Sciatic nerve (tissue), 2 donors: ENCODE results near the gene SPATA18. TPM values are rescaled to one million over a fixed set of nuclear protein-coding genes. Genes with fewer than 3 reads are reported as not detected.
A peak's percentile ranks its signal among the peaks of the same experiment; 100 is the strongest.
"Not testable (repeated sequence)": the region's sequence is repeated elsewhere in the genome, so short reads cannot be mapped to it uniquely, and the experiment has no call there.

Source experiments
- ATAC-seq: fragments of 200-7000 bp; cut with Tn5 transposase; one replicate; pipeline ENCODE4 v1.9.1; 2020; ENCODE audit warnings: mild to moderate bottlenecking, moderate library complexity
- DNase-seq: peaks from one replicate; pipeline ENCODE4 v3.0.0-alpha.2; 2020; ENCODE audit warnings: low spot score
- intact Hi-C: fragments of 100-400 bp; cut with DNase I; formaldehyde crosslinking; loops from one replicate; pipeline ENCODE4 v1.14.2; 2022
- total RNA-seq: library from RNA; stranded (reverse); fragmentation: NEBNext Ultra II Directional; extraction: Animal tissue kit (Norgen Biotek cat#: 25700); gene quantifications from one replicate; pipeline ENCODE4 v1.2.1, GENCODE V29; 2021
- donor health status: DM: no; HTN: no; CAD: no.
- donor health status: DM: no; HTN: no; CAD: no.

Gene SPATA18
- total RNA-seq, 1 donor from 2014 or later = 10.8 TPM

DNA sequence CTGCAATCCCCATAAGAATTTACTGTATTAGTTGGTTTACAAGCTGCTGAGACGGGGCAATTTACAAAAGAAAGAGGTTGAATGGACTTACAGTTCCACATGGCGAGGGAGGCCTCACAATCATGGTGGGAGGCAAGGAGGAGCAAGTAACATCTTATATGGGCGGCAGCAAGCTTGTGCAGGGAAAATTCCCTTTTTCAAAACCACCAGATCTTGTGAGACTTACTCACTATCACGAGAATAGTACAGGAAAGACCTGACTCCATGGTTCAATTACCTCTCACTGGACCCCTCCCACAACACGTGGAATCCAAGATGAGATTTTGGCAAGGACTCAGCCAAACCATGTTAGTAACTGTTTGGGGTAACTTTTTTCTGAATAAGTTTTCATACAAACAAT is 1.8 kb upstream of the SPATA18 start:
- no peak for ATAC-seq
- intact Hi-C loops = no loop called here
- DNase-seq = no peak

DNA sequence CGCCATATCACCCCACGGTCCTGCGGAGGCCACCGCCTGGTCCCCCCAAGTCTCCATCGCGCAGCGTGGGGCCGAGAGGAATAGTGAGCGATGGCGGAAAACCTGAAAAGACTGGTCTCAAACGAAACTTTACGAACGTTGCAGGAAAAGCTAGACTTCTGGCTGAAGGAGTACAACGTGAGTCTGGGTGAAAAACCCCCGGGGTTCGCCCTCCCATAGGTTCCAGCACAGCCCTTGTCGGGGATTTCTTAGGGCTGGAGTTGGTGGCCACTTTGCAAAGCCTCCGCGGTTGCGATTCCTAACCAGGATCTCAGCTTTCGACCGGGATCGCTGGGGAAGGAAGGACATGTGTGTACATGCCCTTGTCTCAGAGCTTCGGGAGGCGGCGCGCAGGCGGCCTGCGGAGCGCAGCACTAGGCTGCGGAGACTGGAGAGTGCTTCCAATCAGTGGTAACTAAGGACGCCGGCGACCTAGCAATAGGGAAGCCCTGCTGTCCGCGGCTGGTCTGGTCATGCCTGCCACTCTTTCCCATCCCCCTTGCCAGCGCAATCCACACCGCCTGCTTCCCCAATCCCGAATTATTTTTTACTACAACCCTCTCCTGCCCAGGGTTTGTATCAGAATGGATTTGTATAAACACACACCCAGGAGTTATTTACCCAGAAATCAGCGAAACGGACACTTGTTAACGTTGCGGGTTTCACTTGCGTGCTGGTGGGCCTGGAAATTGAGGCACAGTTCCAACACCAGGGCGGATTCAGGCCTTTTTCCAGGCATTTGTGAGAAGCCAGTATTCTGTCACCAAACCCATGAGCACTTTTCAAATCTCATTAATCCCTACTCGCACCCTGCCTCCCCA is 741 bp downstream of the SPATA18 start:
- ATAC-seq = peak; percentile 92
- intact Hi-C loops = no loop called here
- peak; percentile 76 for DNase-seq

DNA sequence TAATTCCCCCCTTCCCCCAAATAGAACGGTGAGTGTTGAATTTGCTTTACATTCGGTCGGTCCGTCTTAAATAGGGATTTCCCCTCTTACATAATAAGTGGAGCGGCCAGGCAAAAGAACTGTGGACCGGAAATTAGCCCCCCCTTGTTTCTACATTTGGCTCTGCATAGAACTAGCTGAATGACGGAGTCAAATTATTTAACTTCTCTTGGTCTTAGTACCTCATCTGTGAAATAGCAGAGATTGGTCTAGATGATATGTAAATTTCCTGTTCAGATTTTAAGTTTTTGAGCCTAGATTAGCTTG is 1.3 kb downstream of the SPATA18 start:
- intact Hi-C loops = no loop called here
- ATAC-seq (no peak), DNase-seq (no peak)

DNA sequence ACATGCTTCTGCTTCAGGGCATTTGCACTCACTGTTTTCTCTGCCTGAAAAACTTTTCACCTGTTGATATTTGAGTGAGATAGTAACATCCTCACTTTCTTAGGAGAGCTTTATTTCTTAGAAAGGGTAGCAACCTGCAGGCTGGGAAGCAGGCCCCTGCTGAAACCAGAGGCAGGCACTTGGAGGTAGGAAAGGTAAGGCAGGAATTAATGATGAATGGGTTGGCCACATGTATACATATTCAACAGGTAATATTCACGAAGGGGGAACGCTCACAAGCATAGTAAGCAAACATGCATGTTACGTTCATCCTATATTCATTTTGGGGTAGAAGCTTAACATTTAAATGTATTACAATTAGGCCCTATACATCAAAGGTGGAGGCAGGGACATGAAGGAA is 3.1 kb downstream of the SPATA18 start:
- DNase-seq (no peak), ATAC-seq (no peak)
- intact Hi-C loops = no loop called here

DNA sequence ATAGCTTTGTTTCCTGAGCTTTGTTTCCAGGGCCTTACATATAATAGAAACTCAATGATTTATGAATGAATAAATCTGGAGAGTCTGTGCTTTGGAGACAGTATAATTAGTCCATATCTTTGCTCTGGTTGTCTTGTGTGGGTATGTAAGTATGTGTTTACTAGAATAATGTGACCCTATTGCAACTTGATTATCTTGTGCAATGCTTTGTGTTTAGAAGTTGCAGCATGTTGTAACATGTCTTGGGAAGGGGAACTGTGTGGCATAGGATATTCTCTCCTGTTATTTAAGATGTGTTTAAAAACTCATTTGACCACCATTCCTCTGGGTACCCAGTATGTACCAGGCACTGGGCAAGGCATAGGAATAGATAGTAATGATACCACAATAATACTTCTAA is 6.1 kb downstream of the SPATA18 start:
- intact Hi-C loops = no loop called here
- ATAC-seq (no peak), DNase-seq (no peak)

DNA sequence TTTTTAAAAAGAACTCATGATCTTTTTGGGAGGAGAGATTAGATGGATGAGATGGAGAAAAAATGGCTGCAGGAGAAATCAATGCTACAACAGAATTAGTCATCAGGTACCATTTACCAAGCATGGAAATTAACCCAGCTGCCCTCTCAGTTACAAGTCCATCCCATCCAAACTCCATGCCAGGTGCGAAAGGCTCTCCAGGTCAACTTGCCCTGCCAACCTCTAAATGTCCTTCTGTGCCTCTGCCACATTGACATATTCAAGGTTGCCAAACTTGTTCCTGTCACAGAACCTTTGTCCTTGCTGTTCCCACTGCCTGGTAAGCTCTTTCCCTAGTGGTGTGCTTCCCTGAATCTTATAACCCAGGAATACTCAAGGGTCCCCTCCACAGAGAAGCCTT is 7.2 kb downstream of the SPATA18 start:
- intact Hi-C loops = no loop called here
- DNase-seq = no peak
- no peak for ATAC-seq

DNA sequence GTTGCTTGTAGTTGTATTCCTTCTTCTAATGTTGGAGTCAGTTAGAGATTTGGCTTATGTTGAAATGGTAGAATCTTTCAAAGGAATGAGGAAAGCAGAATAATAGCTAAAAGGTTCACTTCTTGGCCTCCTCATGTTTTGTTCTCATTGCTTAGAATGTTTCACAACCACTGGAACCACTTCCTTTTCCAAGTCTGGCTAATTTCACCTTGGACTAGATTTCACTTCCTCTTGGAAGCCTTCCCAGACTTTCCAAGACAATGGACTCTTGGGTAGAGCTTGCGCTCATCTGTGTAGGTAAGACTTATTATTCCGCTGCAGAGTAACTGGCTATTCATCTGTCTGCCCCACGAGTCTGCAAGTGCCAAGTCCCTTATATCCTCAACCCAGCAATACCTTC is 8.3 kb downstream of the SPATA18 start:
- DNase-seq (no peak), ATAC-seq (peak; percentile 81)
- intact Hi-C loops = no loop called here

DNA sequence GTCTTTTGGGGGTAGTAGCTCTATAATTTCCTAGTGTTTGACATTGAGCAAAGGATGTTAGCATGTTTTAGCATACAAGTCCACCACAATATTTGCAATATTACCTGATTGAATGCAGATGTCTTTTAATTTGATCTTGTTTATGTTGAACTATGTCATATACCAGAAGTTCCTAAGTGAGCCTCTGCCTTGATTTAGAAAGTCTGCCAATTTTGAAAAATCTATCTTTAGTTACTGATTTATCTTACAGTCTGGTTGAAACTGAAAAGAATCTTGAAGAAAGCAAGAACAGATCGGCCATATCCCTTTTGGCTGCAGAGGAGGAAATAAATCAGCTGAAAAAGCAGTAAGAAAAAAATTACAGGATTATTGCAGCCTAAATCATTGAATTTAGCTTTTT is 18.5 kb downstream of the SPATA18 start:
- intact Hi-C loops = no loop called here
- no peak for DNase-seq
- no peak for ATAC-seq

DNA sequence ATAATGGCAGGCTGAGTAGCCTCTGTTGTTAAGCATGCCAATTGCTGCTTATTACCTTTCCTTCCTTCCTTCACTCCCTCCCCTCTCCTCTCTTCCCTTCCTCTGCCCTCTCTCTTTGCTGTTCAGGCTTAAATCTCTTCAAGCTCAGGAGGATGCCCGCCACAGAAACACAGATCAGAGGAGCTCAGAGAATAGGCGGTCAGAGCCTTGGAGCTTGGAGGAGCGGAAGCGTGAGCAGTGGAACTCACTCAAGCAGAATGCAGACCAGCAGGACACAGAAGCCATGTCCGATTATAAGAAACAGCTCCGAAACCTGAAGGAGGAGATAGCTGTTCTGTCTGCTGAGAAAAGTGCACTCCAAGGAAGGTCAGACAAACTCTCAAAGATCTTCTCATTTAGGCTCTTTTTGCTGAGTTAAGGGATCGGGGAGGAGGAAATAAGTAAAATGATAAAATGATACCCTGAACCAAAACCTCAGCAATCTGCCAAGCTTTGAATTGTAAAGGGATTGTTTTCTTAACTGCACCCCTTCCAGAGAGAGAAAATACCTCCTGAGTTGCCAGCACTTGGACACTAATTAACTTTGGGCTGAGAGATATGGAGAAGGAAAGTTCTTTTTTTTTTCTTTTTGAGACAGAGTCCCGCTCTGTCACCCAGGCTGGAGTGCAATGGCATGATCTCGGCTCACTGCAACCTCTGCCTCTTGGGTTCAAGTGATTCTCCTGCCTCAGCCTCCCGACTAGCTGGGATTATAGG is 20.9 kb downstream of the SPATA18 start:
- intact Hi-C loops = no loop called here
- ATAC-seq (no peak), DNase-seq (no peak)

DNA sequence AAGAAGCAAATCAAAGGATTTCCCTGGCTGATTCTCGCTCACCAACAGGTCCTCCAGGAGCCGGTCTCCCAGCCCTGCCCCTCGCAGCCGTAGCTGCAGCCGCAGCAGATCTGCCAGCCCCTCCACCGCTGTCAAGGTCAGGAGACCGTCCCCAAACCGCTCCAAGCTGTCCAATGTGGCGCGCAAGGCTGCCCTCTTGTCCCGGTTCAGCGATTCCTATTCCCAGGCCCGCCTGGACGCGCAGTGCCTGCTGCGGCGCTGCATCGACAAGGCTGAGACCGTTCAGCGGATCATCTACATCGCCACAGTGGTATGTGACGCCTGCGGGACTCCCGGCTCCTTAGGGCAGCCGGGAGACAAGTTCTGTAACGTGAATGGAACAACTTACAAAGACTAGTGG is 25.6 kb downstream of the SPATA18 start:
- peak; percentile 73 for ATAC-seq
- intact Hi-C loops = no loop called here
- DNase-seq = no peak

DNA sequence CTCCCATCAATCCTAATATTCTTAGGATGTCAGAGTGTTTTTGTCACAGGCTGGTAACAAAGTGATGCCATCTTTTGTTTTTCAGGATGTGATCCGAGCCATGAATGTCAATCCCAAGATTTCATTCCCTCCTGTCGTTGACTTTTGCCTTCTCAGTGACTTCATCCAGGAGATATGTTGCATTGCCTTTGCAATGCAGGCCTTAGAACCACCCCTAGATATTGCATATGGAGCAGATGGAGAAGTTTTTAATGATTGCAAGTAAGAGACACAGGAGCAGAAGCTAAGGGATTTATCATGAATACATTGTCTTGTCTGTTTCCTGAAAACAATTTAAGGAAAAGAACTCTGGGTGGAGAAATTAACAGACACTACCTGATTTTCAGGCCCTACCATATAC is 28.6 kb downstream of the SPATA18 start:
- ATAC-seq = no peak
- intact Hi-C loops = no loop called here
- no peak for DNase-seq

DNA sequence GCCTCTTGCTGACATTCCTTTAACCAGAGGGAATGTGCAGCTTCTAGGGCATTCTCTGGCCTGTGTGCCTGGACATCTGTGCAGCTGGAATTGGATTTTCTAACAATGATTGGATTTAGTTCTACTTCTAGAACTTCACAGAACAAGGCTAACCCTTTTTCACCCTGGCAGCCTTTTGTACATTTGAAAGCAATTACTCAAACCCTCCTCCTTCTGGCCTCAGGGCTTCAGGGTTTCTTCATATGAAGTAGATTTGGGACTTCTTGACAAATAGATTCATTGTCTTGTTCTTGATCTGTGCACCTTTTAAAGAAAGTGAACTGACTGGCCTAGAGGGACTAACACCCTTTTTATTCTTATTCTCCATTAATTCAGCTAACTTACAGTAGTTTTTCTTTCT is 30.1 kb downstream of the SPATA18 start:
- intact Hi-C loops = no loop called here
- ATAC-seq (no peak), DNase-seq (no peak)

DNA sequence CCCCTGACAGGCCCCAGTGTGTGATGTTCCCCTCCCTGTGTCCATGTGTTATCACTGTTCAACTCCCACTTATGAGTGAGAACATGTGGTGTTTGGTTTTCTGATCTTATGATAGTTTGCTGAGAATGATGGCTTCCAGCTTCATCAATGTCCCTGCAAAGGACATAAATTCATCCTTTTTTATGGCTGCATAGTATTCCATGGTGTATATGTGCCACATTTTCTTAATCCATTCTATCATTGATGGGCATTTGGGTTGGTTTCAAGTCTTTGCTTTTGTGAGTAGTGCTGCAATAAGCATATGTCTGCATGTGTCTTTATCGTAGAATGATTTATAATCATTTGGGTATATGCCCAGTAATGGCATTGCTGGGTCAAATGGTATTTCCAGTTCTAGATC is 35.3 kb downstream of the SPATA18 start:
- DNase-seq, ATAC-seq, intact Hi-C loops: not testable (repeated sequence)

DNA sequence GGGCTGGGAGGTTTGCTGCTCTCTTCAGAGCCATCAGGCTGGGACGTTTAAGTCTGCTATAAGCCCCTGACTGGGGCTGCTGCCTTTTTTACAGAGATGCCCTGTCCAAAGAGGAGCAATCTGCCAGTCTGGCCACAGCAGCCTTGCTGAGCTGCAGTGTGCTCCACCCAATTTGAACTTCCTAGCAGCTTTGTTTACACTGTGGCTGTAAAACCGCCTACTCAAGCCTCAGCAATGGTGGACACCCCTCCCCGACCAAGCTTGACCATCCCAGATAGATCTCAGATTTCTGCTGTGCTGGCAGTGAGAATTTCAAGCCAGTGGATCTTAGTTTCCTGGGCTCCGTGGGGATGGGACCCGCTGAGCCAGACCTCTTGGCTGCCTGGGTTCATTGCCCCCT is 40.7 kb downstream of the SPATA18 start:
- ATAC-seq (no peak), DNase-seq (no peak)
- intact Hi-C loops = no loop called here

DNA sequence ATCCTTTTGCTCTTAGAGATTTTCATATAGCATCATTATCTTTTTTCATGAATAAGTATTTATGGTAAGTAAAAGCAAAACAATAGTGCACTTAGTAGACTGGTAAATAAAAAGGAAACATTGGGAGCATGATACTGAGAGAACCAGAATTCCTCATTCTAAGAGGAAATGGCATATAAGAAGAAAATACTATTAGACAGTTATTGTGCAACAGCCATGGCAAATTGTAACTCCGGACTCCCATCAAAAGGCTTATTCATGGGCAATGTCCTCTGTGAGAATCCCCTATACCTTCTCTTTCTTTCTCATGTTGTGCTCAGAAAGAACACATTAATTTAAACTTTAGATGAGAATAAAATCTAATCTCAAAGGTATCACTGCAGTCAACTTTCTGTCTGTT is 42.4 kb downstream of the SPATA18 start:
- DNase-seq (no peak), ATAC-seq (no peak)
- intact Hi-C loops = no loop called here

DNA sequence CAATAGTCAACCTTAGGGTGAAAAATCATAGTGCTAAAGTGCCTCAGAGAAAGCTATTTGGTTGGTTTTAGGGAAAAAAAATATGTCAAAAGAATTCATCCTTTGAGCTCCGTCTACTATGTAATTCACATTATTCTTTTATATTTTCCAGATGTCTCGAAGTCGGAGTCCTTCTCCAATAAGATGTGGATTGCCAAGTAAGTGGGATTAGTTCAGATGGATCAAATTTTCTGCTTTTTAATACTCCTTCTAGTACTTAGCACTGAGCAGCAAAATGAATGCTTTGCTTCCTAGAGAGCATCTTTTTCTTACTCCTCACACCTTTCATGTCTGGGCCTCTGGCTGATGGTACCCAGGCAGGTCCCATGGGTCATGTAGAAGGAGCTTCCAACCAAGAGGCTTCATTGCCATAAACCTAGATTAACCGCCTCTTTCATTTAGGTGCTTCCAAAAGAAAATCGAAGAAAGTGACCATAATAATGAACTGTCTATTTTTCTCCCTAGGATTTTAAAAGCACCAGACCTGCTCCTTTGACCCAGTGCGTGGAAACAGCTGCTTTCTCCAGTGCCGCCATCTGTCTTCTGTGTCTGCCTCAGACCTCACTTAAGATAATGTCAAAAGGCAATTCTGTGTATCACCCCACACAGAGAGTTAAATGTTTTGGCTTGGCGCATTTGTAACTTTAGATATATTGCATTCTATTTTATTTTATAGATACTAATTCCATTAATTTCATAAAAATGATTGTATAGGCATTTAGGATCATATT is 43.5 kb downstream of the SPATA18 start:
- ATAC-seq = no peak
- no peak for DNase-seq

DNA sequence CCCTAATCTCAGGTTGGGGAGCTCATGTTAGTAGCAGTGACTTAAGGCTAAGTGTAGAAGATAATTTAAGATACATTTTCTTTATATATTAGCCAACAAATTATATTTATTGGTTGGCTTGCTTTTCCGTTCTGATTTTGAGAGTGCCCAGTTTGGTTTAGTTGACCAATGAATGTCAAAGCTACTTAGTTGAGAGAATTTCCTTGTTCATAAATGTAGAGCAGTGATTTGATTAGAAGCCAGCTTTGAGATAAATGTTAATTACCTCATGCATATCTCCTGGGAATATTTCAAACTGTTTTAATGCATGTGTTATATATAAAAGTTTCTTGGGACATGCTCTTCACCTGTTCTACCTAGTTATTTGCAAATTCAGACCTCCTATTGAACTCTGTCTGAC is 44.3 kb downstream of the SPATA18 start:
- no peak for ATAC-seq
- no peak for DNase-seq
- intact Hi-C loops = no loop called here

More for the DNA sequence above, 43.5 kb downstream of the SPATA18 start:
- intact Hi-C loops = no loop called here

DNA sequence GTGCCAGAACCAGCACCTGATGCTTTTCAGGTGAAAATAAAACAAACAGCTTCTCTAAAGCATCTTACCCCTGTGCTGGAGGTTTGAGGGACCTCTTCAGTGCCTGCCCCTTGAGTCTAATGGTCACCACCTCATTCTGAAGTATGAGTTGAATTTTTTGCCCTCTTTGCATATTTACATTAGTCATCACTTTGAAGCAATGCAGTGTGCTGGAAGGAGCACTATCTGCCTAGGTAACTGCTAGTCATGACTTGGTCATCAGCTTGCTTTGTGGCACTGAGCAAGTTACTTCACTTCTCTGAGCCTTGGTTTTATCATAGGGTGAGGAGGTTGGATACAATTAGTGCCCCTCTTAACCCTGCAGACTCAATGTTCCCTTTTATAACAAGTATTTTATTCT is 44.9 kb downstream of the SPATA18 start:
- intact Hi-C loops = no loop called here
- ATAC-seq (no peak), DNase-seq (no peak)

DNA sequence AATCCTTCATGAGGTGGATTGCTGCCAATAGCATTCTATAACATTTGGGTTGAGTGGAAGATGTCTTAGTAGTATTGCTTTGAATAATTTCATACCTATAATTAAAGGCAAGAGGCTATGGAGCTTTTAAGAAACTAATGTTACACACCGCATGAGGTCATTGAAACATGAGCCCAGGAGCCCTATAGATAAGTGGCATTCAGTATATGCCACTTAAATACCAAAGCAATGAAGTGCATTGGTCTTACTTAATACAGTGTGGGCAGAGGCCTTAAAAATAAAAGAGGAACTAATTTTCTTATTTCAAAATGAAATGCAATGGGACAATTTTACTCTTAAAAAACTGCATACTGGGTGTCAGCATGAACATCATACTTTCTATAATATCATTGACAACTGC is 47.5 kb downstream of the SPATA18 start:
- ATAC-seq (no peak), DNase-seq (no peak)
- intact Hi-C loops = no loop called here

DNA sequence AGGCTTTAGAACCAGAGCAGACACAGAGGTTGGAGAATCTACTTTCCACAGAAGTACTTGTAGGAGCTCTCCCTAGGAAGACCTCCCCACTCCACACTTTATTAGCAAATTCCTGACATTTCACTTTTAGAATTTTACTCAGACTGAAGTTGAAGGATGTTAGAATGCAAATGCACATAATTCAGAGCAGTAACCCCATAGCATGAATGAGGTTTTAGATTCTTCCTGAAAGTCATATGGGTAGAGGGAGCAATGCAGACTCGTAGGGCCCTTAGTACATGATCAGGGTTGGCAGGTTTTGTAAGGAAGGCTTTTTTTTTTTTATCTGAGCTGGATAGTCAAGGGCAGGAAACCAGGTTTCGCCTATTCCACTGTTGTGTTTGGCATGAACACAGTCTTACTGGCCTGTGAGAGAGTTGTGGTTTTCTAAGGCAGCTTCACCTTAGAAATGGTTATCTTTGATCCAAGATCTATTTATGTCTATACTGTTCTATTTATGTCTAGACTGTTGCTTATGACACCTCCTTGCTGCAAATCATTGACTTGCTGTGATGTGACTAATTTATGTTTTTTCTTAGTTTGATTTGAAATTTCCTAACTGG is 48.9 kb downstream of the SPATA18 start:
- intact Hi-C loops = no loop called here
- no peak for DNase-seq
- ATAC-seq = peak; percentile 39
